WTC11 (cell line): ENCODE data around the gene CROCC2.

Experiments
- SP1 ChIP-seq: sonication (generic); formaldehyde crosslinking; conservative IDR thresholded peaks from 2 replicates; pipeline ENCODE4 v1.8.1; 2022; ENCODE audit warnings: missing genetic modification reagents
- TF ChIP-seq, protein P1 (sequence below): sonication (generic); formaldehyde crosslinking; IDR thresholded peaks from 2 replicates; pipeline ENCODE4 v1.8.1; 2022; ENCODE audit warnings: low read depth, missing genetic modification reagents, borderline replicate concordance

GRCh38 chr2:240857039-240858008 is 48.8 kb upstream of the CROCC2 start:
- TF ChIP-seq SP1 (CRISPR knock-in tag) = no peak
- TF ChIP-seq, protein P1, sequence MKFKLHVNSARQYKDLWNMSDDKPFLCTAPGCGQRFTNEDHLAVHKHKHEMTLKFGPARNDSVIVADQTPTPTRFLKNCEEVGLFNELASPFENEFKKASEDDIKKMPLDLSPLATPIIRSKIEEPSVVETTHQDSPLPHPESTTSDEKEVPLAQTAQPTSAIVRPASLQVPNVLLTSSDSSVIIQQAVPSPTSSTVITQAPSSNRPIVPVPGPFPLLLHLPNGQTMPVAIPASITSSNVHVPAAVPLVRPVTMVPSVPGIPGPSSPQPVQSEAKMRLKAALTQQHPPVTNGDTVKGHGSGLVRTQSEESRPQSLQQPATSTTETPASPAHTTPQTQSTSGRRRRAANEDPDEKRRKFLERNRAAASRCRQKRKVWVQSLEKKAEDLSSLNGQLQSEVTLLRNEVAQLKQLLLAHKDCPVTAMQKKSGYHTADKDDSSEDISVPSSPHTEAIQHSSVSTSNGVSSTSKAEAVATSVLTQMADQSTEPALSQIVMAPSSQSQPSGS = no peak
